Activated CD8-positive, alpha-beta memory T cell treated with anti-CD3 and anti-CD28 coated beads, Interleukin-2, amount 50 U/mL, for 48 hours (primary cell): ENCODE data around the gene S100A10.

Experiments used
- DNase-seq: peaks from one replicate; pipeline ENCODE4 v3.0.0-alpha.2; 2020

S100A10 gene, protein sequence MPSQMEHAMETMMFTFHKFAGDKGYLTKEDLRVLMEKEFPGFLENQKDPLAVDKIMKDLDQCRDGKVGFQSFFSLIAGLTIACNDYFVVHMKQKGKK

DNA sequence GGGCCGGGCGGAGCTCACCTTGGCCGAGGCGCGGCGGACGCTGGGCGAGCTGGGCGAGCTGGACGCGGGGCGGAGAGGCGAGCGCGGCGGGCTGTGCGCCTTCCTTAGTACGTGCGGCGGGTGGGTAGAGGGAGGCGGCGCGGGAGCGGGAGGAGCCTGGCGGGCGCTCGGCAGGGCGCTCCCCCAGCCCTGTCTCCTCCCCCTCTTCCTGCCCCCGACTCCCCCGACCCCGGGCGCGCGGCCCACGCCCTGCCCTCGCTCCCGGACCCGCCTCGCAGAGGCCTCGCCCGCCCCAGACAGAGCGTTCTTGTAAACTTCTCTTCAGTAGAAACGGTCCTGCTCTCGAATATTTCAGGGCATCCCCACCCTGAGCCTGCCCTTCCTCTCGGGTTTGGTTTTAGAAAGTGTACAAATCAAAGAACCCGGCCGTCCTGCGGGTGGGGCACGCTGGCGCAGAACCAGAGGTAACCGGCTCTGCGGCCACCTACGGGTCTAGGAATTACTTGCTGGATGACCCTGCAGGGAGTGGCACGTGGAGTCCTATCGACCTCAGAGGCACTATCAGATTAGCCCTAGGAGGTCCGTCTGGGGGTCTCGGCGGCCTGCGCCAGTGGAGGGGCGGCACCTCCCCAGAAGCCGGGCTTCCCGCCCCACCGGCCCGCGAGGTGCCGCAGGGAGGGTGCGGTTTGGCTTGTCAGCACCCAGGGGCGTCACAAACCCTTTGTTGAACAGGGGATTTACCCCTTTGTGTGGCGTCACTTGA is at the start of gene S100A10:
TSS of gene S100A10 (minus strand) at position 126 of the 763 bp plus-strand sequence. CDS start 7,629 bp downstream, outside the sequence.
- DNase-seq = peak; percentile 83

DNA sequence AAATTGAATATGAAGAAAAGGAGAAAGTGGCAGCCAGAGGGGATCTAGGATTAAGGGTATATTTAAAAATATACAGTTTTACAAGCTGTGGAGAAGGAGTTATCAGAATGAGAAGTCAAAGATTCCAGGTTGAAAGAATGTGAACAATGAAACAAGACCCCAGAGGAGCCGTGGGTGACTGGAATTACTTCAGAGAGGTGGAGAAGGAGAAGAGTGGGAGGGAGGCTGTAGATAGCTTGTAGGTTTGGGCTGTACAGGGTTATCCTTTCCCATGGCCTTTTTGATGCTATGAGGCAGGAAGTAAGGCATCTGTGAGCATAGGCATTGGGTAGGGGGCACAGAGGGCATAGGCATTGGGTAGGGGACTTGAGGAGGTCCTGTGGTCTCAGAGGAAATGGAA is 48.4 kb upstream of the S100A10 start:
- DNase-seq = no peak

- DNase-seq = no peak
These were observed 46.2 kb upstream of the S100A10 start for GRCh38 chr1:152039886-152040285.

DNA sequence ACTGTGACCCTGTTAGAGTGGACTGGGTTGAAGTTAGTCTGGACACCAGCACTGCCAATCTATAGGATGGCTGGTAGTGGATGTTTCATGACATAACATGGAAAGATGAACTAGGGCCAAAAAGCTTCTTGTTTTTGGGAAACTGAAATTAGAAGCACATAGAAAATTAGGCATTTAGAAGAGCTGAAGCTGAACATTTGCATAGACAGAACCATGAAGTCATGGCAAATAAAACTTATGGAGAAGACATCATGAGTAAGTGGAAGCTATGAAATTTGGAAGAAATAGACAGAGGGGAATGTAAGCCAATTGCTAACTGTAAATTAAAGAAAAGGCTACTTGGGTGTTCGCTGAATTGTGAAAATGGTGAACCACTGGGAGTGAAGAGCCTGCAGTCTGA is 45.8 kb upstream of the S100A10 start:
- no peak for DNase-seq

GRCh38 chr1:152038871-152039270 is 45.2 kb upstream of the S100A10 start:
- no peak for DNase-seq

DNA sequence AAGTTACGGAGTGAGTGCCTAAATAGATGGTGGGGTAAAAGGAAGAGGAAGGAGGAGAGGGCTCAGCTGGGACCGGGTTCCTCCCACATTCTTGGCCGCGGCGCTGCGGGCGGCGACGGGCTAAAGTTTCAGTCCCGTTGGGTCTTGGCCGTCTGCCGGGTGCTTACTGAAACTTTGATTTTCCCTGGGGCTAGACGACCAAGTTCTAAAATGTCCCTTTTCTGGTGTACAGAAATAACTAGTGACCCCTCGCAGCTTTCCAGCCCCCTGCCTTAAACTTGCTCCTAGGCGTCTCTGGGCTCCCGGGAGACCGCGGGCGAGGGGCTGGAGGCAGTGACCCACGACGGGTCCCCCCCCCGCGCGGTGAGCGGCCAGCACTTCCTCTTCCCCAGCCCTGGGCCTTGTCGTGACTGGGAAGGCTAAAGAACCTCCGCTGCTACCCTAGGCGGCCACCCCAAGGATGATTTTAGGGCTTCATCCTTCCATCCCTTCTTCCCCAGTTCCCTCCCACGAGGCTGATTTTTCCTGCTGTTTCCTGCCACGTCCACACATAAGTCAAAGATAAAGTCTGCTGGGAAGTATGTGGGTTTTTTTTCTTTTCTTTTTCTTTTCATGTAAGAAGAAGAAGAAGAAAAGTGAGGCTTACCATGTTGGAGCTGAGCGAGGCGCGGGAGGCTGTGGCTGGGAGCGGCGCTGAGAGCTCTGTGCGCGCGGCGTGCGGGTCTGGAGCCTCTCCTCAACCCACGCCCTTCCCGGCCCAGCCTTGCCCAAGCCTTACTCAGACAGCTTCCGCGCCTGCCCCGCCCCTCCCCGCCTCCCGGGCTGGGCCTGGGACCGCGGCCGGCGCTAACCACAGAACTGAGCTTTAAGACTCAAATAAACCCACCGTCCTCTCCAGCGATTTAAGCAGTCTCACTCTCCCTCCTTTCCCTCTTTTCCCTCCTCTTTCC is 42.9 kb upstream of the S100A10 start, which contains the start of gene S100A11:
TSS of gene S100A11 (minus strand) at position 738 of the 950 bp plus-strand sequence. CDS start at position 649, 89 bp downstream.
- peak; percentile 89 for DNase-seq

- no peak for DNase-seq
These were observed 42.0 kb upstream of the S100A10 start for GRCh38 chr1:152035539-152036266.

- DNase-seq = peak; percentile 80
These were observed 41.2 kb upstream of the S100A10 start for GRCh38 chr1:152034654-152035538.

DNA sequence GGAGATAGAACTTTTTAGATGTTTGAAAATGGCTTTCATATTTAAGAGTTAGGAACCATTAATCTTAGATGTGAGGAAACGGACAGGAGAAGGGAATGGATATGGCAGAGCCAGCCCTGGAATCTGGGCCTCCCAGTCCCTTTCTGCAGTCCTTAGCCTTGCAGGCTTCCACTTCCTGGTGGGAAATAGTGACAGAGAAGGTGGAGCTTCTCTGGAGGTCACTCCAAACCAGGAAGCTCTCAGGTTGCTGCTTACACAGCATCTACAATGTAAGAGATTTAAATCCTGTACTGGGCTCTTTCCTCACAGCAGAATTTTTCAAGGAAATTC is 40.6 kb upstream of the S100A10 start:
- no peak for DNase-seq

GRCh38 chr1:152029929-152030211 is 36.2 kb upstream of the S100A10 start:
- DNase-seq = no peak

DNA sequence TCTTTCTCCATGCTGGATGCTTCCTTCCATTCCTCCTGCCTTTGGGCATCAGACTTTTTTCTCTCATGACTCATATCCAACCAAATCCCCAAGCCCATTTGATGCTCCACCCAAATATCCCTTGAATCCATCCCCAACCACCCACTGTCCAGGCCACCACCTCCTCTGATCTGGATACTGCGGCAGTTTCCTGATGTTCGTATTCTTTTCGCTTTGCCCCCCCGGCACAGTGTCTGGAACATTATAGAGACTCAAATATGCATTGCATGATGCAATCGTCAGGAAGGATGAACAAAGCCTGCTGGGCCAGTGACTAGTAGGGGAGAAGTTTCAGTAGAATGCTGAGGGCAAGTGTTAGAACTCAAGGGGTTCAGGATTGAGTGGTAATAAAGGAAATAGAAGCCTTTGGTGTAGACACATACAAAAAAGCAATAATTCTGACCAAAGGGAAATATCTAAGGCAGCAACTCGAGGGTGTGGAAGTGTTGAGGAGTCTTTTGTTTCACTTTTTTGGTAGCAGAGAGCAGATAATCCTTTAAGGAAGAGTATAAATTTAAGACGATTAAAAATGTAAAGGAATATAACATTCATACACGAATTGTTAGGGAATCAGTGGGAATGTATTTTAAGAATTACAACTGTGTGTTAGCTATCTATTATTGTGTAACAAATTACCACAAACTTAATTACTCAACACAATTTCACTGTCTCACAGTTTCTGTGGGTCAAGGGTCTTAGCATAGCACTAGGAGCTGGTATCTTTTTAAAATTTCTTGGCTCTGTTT is 35.7 kb upstream of the S100A10 start:
- no peak for DNase-seq

DNA sequence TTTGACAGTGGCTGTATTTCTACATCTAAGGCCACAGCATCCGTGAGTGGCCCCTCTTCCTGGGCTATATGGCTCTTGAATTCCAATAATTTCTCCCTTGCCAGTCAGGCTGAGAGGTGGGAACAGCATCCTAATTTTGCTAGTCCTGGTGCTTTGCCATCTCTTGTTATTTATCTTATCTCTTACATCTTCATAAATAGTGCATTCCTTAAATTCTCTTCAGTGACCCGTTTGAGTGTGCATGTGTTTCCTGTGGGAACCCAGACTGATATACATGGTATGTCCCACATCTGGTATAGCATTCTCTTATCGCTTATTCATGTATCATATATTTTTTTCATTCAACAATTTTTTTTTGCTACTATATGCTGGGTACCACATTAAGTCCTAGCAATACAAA is 33.2 kb upstream of the S100A10 start:
- peak; percentile 1 for DNase-seq

DNA sequence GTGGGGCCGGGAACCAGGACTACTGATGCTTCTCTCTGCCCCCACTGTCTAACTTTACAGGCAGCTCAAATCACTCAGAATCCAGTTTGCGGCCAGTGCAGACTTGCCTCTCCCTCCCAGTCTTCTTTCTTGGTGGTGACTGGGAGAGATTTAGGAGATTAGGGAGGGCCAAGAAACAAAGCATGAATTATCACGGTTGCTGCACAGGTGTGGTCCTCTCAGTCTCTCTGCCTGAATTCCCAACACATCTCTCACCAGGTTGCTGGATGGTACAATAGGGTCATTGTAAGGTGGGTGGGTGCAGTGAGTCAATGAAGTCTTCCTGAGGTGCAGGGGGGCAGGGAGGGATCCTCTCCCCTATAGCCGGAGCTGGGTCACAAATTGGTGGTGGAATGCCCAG is 30.6 kb upstream of the S100A10 start:
- DNase-seq = peak; percentile 20

DNA sequence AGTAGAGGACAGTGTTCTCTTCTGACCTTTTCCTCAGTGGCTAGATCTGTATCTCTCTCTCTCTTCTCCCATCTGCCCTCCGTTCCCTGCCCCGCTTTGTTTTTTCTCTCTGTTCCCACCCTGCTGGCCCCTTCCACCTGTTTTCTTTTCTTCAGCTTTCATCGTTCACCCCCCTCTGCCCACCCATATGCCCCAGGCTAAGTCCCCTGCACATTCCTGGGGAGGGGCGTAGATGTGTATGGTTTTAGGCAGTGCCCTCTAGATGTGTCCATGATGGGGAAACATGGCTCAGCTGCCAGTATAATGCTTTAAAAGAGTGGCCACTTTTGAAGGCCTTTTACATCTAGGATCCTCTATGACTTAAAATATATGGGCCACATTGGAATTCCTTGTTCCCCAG is 29.6 kb upstream of the S100A10 start:
- DNase-seq = peak; percentile 20

DNA sequence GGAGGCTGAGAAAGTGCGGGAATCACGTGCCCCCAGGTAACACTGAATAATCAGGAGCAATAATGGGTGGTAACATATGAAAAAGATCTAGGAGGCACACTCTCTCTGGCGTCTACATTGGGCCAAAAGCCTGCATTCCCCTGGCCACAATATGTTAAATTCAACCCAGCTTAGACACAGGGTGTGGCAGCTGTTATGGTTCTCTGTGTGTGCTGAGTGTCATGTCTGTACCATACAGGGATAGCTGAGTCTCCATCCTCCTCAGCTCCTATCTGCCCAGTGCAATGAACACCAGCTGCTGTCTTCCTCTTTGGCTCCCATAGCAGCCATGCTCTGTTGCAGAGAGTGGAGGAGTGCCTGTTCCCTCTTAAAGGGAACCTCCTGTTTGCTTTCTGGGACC is 28.8 kb upstream of the S100A10 start:
- peak; percentile 26 for DNase-seq

DNA sequence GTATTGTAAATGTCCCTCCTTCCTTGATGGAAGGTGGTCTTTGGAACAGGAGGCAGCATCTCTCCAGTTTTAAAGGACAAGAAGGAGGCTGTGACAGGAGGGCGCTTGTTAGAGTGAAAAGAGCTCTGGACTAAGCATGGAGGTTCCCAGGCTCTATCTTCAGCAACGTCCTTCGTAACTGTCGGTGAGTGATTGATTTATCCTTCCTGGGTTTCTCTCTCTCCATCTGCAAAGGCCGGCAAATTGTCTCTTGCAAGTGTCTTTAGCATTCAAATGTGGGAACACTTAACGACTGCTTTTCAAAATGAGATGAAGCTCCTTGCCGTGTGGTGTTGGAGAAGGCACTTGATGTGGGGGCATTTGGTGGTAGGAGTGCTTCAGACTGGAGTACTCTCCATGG is 27.9 kb upstream of the S100A10 start:
- no peak for DNase-seq

- no peak for DNase-seq
These were observed 27.2 kb upstream of the S100A10 start for GRCh38 chr1:152020849-152021248.

- no peak for DNase-seq
These were observed 24.9 kb upstream of the S100A10 start for GRCh38 chr1:152018537-152018936.

DNA sequence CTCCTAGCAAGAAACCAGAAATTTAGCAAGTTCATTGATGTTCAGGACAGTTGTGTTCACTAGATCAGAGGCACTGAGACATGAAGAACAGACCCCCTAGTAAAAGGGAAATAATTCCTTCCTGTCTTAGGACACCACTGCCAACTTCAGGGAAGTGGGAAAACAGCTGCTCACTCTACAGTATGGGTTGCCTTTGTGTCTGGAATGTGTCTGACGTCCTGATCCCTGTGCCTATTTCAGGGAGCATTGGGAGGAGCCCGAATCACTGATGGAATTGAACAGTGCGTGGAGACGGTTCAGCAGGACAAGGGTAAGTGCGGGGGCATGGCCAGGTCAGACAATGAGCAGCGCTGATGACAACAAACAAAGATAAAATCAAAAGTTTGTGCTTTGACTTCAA is 22.1 kb upstream of the S100A10 start:
- DNase-seq = no peak

GRCh38 chr1:152014943-152015342 is 21.3 kb upstream of the S100A10 start:
- DNase-seq = no peak

GRCh38 chr1:152013664-152014237 is 20.1 kb upstream of the S100A10 start:
- DNase-seq = no peak
